Lower leg skin (tissue), 4 donors: ENCODE measurements around the gene C1QL2. TPM values are rescaled to one million over a fixed set of nuclear protein-coding genes. Genes with fewer than 3 reads are reported as not detected.

ENCODE experiments used
- DNase-seq, 2 donors: peaks; one replicate each; pipeline ENCODE4 v3.0.0-alpha.2; 2019; ENCODE audit warnings: low spot score in 2 of 2
- H3K4me3 ChIP-seq: fragments of 200-600 bp; sonication (generic); 2 replicates; pipeline ENCODE4 v1.5.1; 2017; ENCODE audit warnings: mild to moderate bottlenecking, low read depth; ENCODE audit not compliant: poor library complexity, severe bottlenecking
- CTCF ChIP-seq, 3 donors: fragments of 450-650 bp; IDR thresholded peaks; one replicate each; pipeline ENCODE4 v1.5.1; 2016; ENCODE audit warnings: antibody characterized with exemption in 3 of 3, mild to moderate bottlenecking in 3 of 3, moderate library complexity in 2 of 3
- POLR2A ChIP-seq, 2 donors: fragments of 450-650 bp; IDR thresholded peaks; one replicate each; pipeline ENCODE4 v1.6.1; 2016 to 2017; ENCODE audit warnings: antibody characterized with exemption in 2 of 2, mild to moderate bottlenecking in 1 of 2, moderate library complexity in 1 of 2
- WGBS, 2 donors: methylation state at CpG; one replicate each; pipeline ENCODE4 v1.1.5; 2018; 5-methylcytosine and 5-hydroxymethylcytosine counted together
- intact Hi-C: fragments of 100-400 bp; cut with DNase I; formaldehyde crosslinking; loops from one replicate; pipeline ENCODE4 v1.15.0; 2023; ENCODE audit warnings: low total_unique reads
- total RNA-seq, 4 donors: library from RNA; depleted of rRNA; stranded (reverse); fragments of >200 nt; gene quantifications; one replicate each; pipeline ENCODE4 v1.1.0, GENCODE V29; 2016

The C1QL2 gene
- total RNA-seq, 4 donors from 2014 or later: 0.22 to 0.65 TPM; not detected in 2

- H3K4me3 ChIP-seq: no peak overlapping the region
- TF ChIP-seq CTCF (IDR thresholded peaks at IDR 0.05) (no peak), POLR2A (IDR thresholded peaks at IDR 0.05) (no peak)
- no peak for DNase-seq
- intact Hi-C loops: no loop called here
- WGBS, 2 donors: 56 to 58% methylated on average over 3 of the region's 3 CpGs
Measured at GRCh38 chr2:119108186-119108585, 50.4 kb downstream of the C1QL2 start.

GRCh38 chr2:119106301-119106897 is 52.2 kb downstream of the C1QL2 start:
- intact Hi-C loops: no loop called here
- DNase-seq: no peak
- TF ChIP-seq POLR2A (IDR thresholded peaks at IDR 0.05): no peak
- TF ChIP-seq CTCF (IDR thresholded peaks at IDR 0.05): no peak
- no peak overlapping the region for H3K4me3 ChIP-seq
- WGBS, 2 donors: 35% methylated on average over 5 of the region's 5 CpGs

Other genes with a start within 250 kb of the C1QL2 start
- gene MARCO, start 216.6 kb downstream of the C1QL2 start, total RNA-seq: 1 to 10 TPM in 3 of 4 donors, under 1 TPM in 1; 0.91 to 6.7 (median 1.6) TPM
- gene STEAP3, start 65.1 kb upstream of the C1QL2 start, total RNA-seq: 10 to 100 TPM; 16.7 to 25.1 (median 22.0) TPM
- 10 to 100 TPM; 13.3 to 18.3 (median 16.7) TPM for gene C2orf76, start 208.1 kb upstream of the C1QL2 start, total RNA-seq
- gene DBI, start 208.2 kb upstream of the C1QL2 start, total RNA-seq: 100 to 1,000 TPM; 266 to 369 (median 326) TPM